HG02852 (cell line): ENCODE data around the gene MYBBP1A.

Experiments used
- ATAC-seq: cut with Tn5 transposase; IDR thresholded peaks from one replicate; pipeline ENCODE4 v1.9.1; 2021; ENCODE audit warnings: mild to moderate bottlenecking, moderate library complexity; ENCODE audit not compliant: unreplicated experiment

MYBBP1A gene

DNA sequence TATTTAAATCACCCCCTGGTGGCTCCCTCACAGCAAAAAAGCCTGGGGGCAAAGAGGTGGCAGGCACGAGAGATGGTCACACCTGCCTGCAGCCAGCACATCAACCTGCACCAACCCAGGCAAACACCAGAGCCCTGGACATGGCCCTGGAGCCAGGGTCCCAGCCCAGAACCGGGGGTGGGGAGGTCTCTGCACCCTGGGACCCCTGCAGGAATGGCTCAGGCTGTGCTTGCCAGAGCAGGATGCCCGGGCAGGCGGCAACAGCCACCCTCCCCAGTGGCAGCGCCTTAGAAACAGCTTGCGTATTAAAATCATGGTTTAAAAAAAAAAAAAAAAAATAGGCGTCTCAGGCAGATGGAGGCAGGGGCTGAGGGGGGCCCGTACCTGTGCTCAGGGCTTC lies 16.2 kb downstream of the MYBBP1A start:
- no peak for ATAC-seq

GRCh38 chr17:4538236-4539002 lies 16.8 kb downstream of the MYBBP1A start:
- no peak for ATAC-seq

- ATAC-seq = no peak
These were observed 17.5 kb downstream of the MYBBP1A start for GRCh38 chr17:4537451-4538235.

- no peak for ATAC-seq
These were observed 18.3 kb downstream of the MYBBP1A start for GRCh38 chr17:4536742-4537411.

GRCh38 chr17:4536259-4536741 lies 18.9 kb downstream of the MYBBP1A start:
- no peak for ATAC-seq

DNA sequence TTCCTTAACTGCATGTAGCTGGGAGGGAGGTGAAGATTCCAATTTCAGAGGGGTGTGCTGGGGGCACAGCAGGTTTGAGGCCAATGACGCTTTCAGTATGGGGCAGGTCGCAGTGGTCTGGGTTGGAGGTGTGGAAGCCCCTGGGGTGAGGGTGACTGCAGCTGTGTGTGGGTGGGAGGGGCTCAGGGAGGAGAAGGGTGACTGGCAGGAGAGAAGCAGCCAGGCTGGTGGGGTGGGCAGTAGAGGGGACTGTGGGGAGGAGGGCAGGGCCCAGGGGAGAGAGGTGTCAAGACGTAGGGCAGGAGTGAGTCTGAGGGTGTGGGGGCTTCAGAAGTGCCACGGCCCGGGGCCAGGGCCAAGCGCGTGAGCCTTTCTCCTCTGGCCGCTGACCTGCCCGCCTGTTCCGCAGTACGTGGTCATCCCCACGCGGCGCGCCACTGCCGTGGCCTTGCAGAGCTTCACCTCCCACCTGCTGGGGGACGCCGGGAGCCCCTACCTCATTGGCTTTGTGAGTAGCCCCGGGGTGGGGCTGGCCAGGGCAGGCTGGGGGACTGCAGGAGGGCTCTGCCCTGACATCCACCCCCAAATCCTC lies 19.4 kb downstream of the MYBBP1A start:
- no peak for ATAC-seq

DNA sequence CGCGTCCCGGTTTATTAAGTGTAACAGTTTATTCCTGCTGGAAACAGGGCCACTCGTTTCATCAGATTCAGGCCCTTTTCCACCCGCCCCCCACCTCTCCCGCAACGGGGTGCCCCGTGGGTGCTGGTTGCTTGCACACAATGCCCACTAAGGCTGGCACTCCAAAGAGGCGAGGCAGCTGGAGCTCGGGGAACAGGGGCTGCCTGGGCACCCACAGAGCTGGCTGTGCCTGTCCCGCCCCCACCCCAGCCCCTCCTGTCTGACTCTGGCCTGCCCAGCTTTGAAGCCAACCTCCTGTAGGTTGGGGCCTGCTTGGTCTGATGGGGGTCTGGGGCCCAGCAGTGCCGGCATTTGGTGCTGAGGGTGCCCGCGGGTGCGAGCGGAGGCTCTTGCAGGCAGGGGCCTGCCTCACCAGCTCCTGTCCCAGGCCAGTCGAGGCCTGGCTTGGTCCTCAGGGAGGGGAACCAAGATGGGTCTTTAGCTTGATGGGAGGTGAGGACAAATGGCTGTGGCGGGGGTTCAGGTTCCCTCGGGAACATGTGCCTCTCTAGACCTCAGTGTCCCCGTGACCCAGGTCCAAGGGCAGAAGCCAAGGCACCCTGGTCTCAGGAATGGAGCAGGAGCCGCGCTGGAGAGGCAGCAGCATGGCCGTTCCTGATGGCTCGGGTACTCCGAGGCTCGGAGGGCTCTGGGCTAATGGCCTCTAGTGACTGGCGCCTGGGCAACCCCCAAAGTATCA lies 20.1 kb downstream of the MYBBP1A start:
- ATAC-seq = no peak

- ATAC-seq = no peak
These were observed 20.7 kb downstream of the MYBBP1A start for GRCh38 chr17:4534515-4534914.

GRCh38 chr17:4533523-4534504 lies 21.4 kb downstream of the MYBBP1A start:
- no peak for ATAC-seq

DNA sequence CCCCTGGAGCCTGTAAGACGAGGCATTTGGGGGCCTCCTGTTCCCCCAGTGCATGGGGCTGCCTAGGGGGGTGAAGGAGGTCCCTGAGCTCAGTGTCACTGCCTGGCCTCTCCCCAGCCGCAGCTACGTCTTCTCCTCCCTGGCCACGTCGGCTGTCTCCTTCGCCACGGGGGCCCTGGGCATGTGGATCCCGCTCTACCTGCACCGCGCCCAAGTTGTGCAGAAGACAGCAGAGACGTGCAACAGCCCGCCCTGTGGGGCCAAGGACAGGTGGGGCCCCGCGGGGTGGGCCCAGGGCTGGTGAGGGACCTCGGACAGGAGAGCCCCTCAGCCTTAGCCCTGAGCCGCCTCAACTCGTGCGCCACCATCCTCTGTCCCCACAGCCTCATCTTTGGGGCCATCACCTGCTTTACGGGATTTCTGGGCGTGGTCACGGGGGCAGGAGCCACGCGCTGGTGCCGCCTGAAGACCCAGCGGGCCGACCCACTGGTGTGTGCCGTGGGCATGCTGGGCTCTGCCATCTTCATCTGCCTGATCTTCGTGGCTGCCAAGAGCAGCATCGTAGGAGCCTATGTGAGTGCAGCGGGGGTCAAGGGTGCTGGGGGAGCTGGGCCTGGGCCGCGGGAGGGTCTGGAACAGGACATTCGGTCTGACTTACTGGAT lies 22.2 kb downstream of the MYBBP1A start:
- ATAC-seq = no peak

DNA sequence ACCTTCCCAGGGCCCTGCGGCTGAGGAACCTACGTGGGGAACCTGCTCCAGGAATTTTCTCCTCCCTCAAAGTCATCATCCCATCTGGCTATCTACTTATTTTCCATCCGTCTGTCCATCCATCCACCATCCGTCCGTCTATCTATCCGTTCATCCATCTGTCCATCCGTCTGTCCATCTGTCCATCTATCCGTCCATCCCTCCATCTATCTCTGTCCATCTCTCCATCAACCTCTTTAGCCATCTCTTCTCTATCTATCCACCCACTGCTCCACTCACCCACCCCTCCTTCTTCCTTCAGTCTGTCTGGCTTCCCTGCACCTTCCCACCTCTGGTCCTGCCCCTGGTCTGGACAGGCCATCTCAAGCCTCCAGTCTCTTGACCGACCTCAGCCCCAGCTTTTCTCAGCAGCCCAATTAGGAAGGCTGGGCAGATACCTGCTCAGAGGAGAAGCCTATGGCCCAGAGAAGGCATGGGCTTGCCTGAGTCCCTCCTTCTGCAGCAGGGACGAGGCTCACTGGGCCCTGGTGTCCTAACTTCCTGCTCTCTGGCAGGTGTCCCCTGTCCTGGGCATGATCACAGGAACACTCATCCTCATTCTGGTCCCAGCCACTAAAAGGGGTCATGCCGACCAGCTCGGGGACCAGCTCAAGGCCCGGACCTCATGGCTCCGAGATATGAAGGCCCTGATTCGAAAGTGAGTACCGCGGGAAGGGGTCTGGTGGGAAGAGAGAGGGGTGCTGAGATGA lies 23.0 kb downstream of the MYBBP1A start:
- no peak for ATAC-seq

DNA sequence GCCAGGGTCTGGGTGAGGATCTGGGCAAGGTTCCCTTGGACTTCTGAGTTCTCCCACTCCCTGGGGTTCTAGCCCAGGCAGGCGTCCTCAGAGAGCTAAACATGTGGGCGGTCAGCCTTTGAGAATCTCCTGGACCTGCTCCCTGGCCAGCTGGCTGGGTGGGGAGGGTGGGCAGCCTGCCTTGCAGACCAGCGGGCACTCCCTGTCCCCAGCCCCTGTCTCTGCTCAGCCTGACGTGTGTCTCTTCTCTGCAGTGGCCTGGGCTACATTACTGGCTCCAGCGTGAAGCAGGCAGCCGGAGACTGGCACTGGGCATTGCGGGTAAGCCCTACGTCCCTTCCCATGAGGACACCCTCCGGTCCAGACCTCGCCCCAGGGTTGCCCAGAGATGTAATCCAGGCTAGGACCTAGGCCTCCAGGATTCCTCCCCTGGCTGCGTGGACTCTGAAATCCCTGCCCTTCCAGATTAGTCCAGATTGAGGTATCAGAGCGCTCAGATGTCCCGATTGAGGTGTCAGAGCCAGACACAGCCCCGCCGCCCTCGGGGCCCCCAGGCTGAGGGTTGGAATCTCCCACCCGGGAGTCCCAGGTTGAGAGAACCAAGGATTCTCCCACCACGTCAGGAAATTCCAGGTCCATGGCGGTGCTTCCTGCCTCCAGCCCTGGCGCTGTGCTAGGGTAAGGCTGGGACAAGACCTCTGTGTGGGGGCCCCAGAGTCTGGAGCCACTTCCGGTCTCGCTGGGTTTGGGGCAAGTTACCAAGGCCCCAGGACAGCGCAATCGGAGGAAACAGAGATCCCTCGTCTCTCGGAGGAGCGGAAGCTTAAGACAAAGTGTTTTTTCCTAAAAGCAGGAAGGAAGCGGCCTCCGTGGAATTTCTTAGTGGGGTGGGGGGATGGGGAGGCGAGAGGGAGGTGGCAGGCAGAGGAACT lies 24.1 kb downstream of the MYBBP1A start:
- no peak for ATAC-seq

DNA sequence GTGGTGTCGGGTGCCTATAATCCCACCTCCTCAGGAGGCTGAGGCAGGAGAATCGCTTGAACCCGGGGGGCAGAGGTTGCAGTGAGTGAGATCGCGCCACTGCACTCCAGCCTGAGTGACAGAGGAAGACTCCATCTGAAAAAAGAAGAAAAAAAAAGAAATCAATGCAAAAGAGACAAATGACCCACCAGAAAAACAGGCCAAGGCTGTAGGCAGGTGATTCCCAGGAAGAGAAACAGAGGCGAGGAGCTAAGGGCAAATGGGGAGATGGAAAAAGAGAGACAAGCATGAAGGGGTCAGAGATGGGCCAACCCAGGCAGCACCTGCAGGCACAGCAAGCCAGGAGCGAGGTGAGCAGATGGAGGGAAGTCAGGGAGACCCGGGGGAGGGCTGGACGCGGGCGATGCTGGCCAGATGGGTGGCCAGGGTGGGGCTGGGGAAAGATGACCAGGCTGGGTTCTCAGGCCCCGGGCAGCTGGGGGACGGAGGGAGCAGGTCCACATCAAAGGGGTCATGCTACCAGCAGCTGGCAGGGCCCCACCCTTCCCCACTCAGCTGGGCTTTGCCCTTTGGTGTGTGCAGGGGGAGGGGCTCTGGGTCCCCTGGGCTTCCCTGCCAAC lies 25.5 kb downstream of the MYBBP1A start:
- no peak for ATAC-seq

DNA sequence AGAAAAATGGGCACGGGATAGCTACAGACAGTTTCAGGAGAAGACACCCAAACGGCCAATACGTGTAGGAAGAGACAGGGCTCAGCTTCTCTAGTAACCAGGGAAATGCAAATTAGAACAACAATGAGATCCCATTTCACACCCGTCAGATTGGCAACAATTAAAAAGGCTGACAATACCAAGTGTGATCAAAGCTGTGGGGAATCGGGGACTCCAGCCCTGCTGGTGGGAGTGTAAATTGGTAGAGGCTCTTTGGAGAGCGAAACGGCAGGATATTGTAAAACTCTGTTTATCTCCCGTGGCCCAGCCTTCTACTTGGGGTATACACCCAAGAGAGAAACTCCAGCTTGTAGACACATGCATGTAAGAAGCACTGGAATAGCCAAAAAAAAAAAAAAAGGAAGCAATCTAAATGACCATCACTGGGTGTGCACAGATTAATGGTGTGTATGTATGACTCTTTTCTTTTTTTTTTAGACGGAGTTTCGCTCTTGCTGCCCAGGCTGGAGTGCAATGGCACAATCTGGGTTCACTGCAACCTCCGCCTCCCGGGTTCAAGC lies 27.5 kb downstream of the MYBBP1A start:
- no peak for ATAC-seq

DNA sequence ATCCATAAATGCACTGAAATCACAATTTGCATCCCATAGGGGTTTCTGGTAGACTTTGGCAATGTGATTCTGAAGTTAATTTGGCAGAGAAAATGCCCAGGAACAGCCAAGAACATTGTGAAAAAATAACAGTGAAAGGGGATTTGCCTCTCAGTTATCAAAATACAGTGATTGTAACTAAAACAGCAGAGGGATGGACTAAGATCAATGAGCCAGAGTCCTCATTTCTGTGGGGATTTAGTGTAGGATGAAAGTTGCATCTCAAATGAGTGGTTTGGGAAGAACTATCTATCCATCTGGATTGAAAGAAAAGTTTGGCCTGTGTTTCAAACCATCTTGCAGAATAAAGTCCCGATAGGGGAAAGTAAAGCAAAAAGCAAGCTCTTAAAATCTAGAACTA lies 28.1 kb downstream of the MYBBP1A start:
- ATAC-seq = no peak

- no peak for ATAC-seq
These were observed 29.3 kb downstream of the MYBBP1A start for GRCh38 chr17:4525691-4526397.
